OCI-LY7 (cell line): ENCODE measurements around the gene FANCG. TPM values are rescaled to one million over a fixed set of nuclear protein-coding genes. Genes with fewer than 3 reads are reported as not detected.

Experiments used
- BruUV-seq: library from RNA; stranded (reverse); fragments of 400-500 nt; replicated peaks from 2 replicates; lab custom pipeline; 2021; lab: Mats Ljungman, UMichigan
- CTCF ChIA-PET: fragments of 300-600 bp; sonication (Branson Sonifier 250); formaldehyde crosslinking; loops from one replicate; lab custom pipeline; 2022; ENCODE audit warnings: antibody characterized with exemption; ENCODE audit not compliant: unreplicated experiment; lab: Charles Lee
- POLR2A ChIA-PET: fragments of 300-600 bp; sonication (Branson Sonifier 250); formaldehyde crosslinking; loops from one replicate; lab custom pipeline; 2022; ENCODE audit warnings: antibody characterized with exemption; lab: Charles Lee
- DNase-seq: peaks from one replicate; pipeline ENCODE4 v3.0.0-alpha.2; 2015; ENCODE audit warnings: low spot score
- H2AFZ ChIP-seq: fragments of 200-600 bp; sonication (generic), shearing (Covaris generic); 2 replicates; pipeline ENCODE4 v1.6.1; 2014; ENCODE audit warnings: mild to moderate bottlenecking, antibody characterized with exemption, low read length, moderate library complexity
- H3K27ac ChIP-seq: fragments of 200-600 bp; sonication (generic); 2 replicates; pipeline ENCODE4 v1.5.1; 2014; ENCODE audit warnings: mixed run types, low read depth, mild to moderate bottlenecking, moderate library complexity, low read length, inconsistent platforms; ENCODE audit not compliant: poor library complexity, severe bottlenecking
- H3K36me3 ChIP-seq: fragments of 200-600 bp; sonication (generic); 2 replicates; pipeline ENCODE4 v1.6.1; 2014; ENCODE audit warnings: mild to moderate bottlenecking, antibody characterized with exemption, low read length, moderate library complexity, mixed read lengths; ENCODE audit not compliant: insufficient read depth
- H3K4me1 ChIP-seq: fragments of 200-600 bp; sonication (generic); 2 replicates; pipeline ENCODE4 v1.5.1; 2014; ENCODE audit warnings: mild to moderate bottlenecking, low read length; ENCODE audit not compliant: insufficient read depth, poor library complexity, severe bottlenecking
- H3K4me2 ChIP-seq: fragments of 200-600 bp; sonication (generic); 2 replicates; pipeline ENCODE4 v1.6.1; 2014; ENCODE audit warnings: mild to moderate bottlenecking, low read length
- H3K4me3 ChIP-seq: fragments of 200-600 bp; sonication (generic); 2 replicates; pipeline ENCODE4 v1.5.1; 2014; ENCODE audit warnings: mild to moderate bottlenecking, low read depth, low read length; ENCODE audit not compliant: poor library complexity, severe bottlenecking
- H3K79me2 ChIP-seq: fragments of 200-600 bp; sonication (generic); 2 replicates; pipeline ENCODE4 v1.6.1; 2016; ENCODE audit warnings: low read depth, mild to moderate bottlenecking, low read length, moderate library complexity, mixed read lengths; ENCODE audit not compliant: insufficient read depth
- H3K9me2 ChIP-seq: fragments of 200-600 bp; sonication (generic); 2 replicates; pipeline ENCODE4 v1.6.1; 2016; ENCODE audit warnings: mild to moderate bottlenecking, low read length, mixed read lengths; ENCODE audit not compliant: insufficient read depth
- H3K9me3 ChIP-seq: fragments of 200-600 bp; sonication (generic); 2 replicates; pipeline ENCODE4 v1.6.1; 2014; ENCODE audit warnings: mild to moderate bottlenecking, mixed run types, low read length, mixed read lengths
- H4K20me1 ChIP-seq: fragments of 200-600 bp; sonication (generic); 2 replicates; pipeline ENCODE4 v1.6.1; 2014; ENCODE audit warnings: mild to moderate bottlenecking, antibody characterized with exemption, low read length, moderate library complexity, mixed read lengths; ENCODE audit not compliant: insufficient read depth
- CTCF ChIP-seq: fragments of 200-600 bp; sonication (generic); conservative IDR thresholded peaks from 2 replicates; pipeline ENCODE4 v1.5.1; 2014; ENCODE audit warnings: mild to moderate bottlenecking, antibody characterized with exemption, low read length, moderate library complexity, mixed read lengths
- EZH2phosphoT487 ChIP-seq: fragments of 200-600 bp; sonication (generic); IDR thresholded peaks from 2 replicates; pipeline ENCODE4 v1.6.1; 2018; ENCODE audit warnings: low read depth, borderline replicate concordance, mild to moderate bottlenecking, mixed run types, antibody characterized with exemption, low read length, moderate library complexity, mixed read lengths
- intact Hi-C: fragments of 100-400 bp; cut with micrococcal nuclease; formaldehyde crosslinking; loops from one replicate; pipeline ENCODE4 v1.10.0; 2022; ENCODE audit not compliant: unreplicated experiment
- total RNA-seq, 2 experiments: library from RNA; depleted of rRNA in 1 of 2; stranded (reverse); fragments of >200 nt in 1 of 2; shearing (Covaris generic) in 1 of 2; gene quantifications; 2 replicates each; pipeline ENCODE4 v1.2.3, GENCODE V29; 2014 to 2022

Gene FANCG
- total RNA-seq, 2 experiments from 2014 or later = 85.1 to 121 TPM

DNA sequence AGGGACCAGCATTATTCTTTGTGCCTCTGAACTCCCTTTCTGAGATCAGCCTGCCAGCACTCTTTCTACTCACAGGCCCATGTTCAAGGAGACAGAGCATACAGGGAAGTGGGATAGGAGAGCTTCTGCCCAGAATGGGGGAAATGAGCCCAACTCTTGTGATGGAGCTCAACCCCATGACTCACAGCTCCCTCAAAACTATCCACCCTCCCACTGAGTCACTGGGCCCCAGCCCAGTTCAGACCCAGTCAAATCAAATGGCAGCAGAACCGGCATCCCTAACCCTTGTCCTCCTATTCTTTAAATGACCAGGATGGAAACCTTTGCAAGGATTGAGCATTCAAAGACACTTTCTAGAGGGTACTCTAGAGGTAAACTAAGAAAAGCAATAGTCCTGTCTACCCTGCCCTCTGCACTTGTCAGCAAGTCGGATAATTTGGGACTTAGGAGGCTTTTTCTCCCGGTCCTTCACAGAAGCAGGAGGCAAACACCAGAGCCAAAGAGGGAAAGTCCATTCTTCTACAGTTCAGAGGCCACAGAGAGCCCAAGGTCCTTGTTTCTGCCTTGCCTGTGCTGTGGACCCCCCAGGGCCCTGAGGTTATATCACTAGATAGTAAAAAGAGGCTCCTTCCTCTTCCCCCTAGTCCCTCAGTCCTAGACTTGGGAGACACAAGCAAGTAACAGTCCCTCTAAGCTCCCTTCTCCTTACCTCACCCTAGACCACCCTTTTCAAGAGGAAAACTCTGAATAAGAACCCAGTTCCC lies 32.7 kb upstream of the FANCG start:
- Histone ChIP-seq H3K9me3 (no peaks in the 10 kb centered on the region), H4K20me1 (no peaks in the 10 kb centered on the region), H3K4me1 (peaks cover 43% of the 10 kb centered on the region), H3K27ac (no peak overlapping the region), H3K4me2 (peak overlapping the region; percentile 67), H3K36me3 (no peaks in the 10 kb centered on the region), H3K79me2 (no peaks in the 10 kb centered on the region), H3K4me3 (peak overlapping the region; percentile 72), H2AFZ (peak overlapping the region; percentile 62; the same call in 1 of the 2 replicates), H3K9me2 (no peaks in the 10 kb centered on the region)
- ChIA-PET CTCF (no interaction called here), POLR2A (interaction anchor here (1.2 to 4.3 kb wide), 2 partner anchors 9 to 211 kb away, joined by 3 to 24 read pairs; partner anchors contain the start of gene STOML2)
- BruUV-seq = no TSS peak
- TF ChIP-seq CTCF (no peak), EZH2phosphoT487 (no peak)
- DNase-seq = no peak
- intact Hi-C loops = no loop called here

- Histone ChIP-seq H2AFZ (peak overlapping the region; percentile 62; the same call in 1 of the 2 replicates), H3K36me3 (no peaks in the 10 kb centered on the region), H3K9me2 (no peaks in the 10 kb centered on the region), H4K20me1 (no peaks in the 10 kb centered on the region), H3K9me3 (no peaks in the 10 kb centered on the region), H3K4me3 (peak overlapping the region; percentile 72), H3K4me2 (peak overlapping the region; percentile 95), H3K27ac (no peak overlapping the region), H3K79me2 (no peaks in the 10 kb centered on the region), H3K4me1 (peaks cover 38% of the 10 kb centered on the region)
- intact Hi-C loops = no loop called here
- CTCF ChIA-PET = interaction anchor here (0.7 kb wide), 1 partner anchor 14 kb away, joined by 4 read pairs; no protein-coding TSS in a partner anchor
- peak; percentile 99 for DNase-seq
- POLR2A ChIA-PET = interaction anchor here (0.5 to 4.3 kb wide), 4 partner anchors 8 to 209 kb away, joined by 3 to 24 read pairs (median 4); partner anchors contain the start of genes STOML2 and UNC13B
- no TSS peak for BruUV-seq
- no peak for TF ChIP-seq EZH2phosphoT487
- no peak for TF ChIP-seq CTCF
Observed at GRCh38 chr9:35111001-35111933, 31.5 kb upstream of the FANCG start.
